ENCODE measurements around the gene DUSP22. TPM values are rescaled to one million over a fixed set of nuclear protein-coding genes. Genes with fewer than 3 reads are reported as not detected.

Gene DUSP22
- total and polyA plus RNA-seq, 2 of the 8 experiments (the other 6 are each of a cell fraction or from before 2014, with no cell fraction given): 15.5 to 32.4 TPM

GRCh38 chr6:378090-378957, 86.0 kb downstream of the DUSP22 start:
- DNase-seq (ENCODE audit: low read depth in 1 of 2, low spot score in 2 of 2) (no peak), FAIRE-seq (no peak)
- ChIA-PET CTCF (ENCODE audit: partially characterized antibody) (interaction anchor here (2.3 kb wide), 1 partner anchor 188 kb away, joined by 8 read pairs; no protein-coding TSS in a partner anchor), POLR2A (ENCODE audit: partially characterized antibody) (no interaction called here)
- no peak overlapping the region for H2BK20ac ChIP-seq (ENCODE audit: low read length)
- H4K5ac ChIP-seq (ENCODE audit: insufficient read length, low read depth, low read length): no peak overlapping the region
- H3K18ac ChIP-seq (ENCODE audit: extremely low read depth, low read length): no peak overlapping the region
- no peaks in the 10 kb centered on the region for H3K23me2 ChIP-seq (ENCODE audit: low read depth, low read length)
- peaks cover 0 to 6% (median 0%) of the 10 kb centered on the region in 4 experiments; a peak in 2 of 7 replicates for H3K4me1 ChIP-seq (replicated peaks in 1 of 4; ENCODE audit: control insufficient read depth in 3 of 4, insufficient read depth in 4 of 4, low read length in 3 of 4)
- H4K8ac ChIP-seq (ENCODE audit: extremely low read depth, insufficient read depth, low read length): no peak overlapping the region
- no peak overlapping the region for H2AK5ac ChIP-seq (ENCODE audit: low read depth, low read length)
- no peak overlapping the region for H3K9ac ChIP-seq (replicated peaks in 1 of 4; ENCODE audit: extremely low read depth in 1 of 4, low read depth in 3 of 4, low read length in 3 of 4)
- WGBS, 2 experiments (ENCODE audit: extremely low coverage in 1 of 2, insufficient coverage in 1 of 2, insufficient read length in 1 of 2, insufficient replicate concordance in 2 of 2, low coverage in 1 of 2, low lambda C conversion rate in 2 of 2, missing lambda C conversion rate in 1 of 2): 88% methylated on average over 24 of the region's 24 CpGs; no CpG with 5 or more reads in 1 of the 2 experiments
- no peak overlapping the region for H3K4me3 ChIP-seq (ENCODE audit: extremely low read depth in 1 of 4, insufficient read depth in 2 of 4, low read depth in 3 of 4, low read length in 4 of 4)
- H2AFZ ChIP-seq (ENCODE audit: low read length): no peak overlapping the region
- H3K79me2 ChIP-seq (ENCODE audit: control insufficient read depth in 1 of 2, insufficient read depth in 2 of 2, low read length in 2 of 2): no peaks in the 10 kb centered on the region
- no peak overlapping the region for H3K23ac ChIP-seq (ENCODE audit: insufficient read length)
- H2BK5ac ChIP-seq (ENCODE audit: low read depth, low read length): no peak overlapping the region
- H3K27ac ChIP-seq (ENCODE audit: low read depth, low read length): no peak overlapping the region
- H3K27me3 ChIP-seq (replicated peaks in 1 of 4; ENCODE audit: control insufficient read depth in 3 of 4, extremely low read depth in 1 of 4, insufficient read depth in 3 of 4, low read length in 3 of 4): no peaks in the 10 kb centered on the region; a peak in 2 of 7 replicates
- peaks cover 39 to 60% of the 10 kb centered on the region in 2 experiments; a peak in 3 of 4 replicates for H3K9me3 ChIP-seq (ENCODE audit: insufficient read depth in 2 of 2, low read depth in 1 of 2, low read length in 1 of 2)
- no peak overlapping the region for H3K4me2 ChIP-seq (ENCODE audit: insufficient read depth in 1 of 2, low read depth in 2 of 2, low read length in 2 of 2)
- H3K14ac ChIP-seq (ENCODE audit: insufficient read length): no peak overlapping the region
- no peak overlapping the region for H3K4ac ChIP-seq (replicated peaks; ENCODE audit: insufficient read length, low read depth, low read length)
- H3K56ac ChIP-seq (replicated peaks; ENCODE audit: insufficient read length, low read depth, low read length): no peak overlapping the region
- no peaks in the 10 kb centered on the region for H3K36me3 ChIP-seq (ENCODE audit: control insufficient read depth in 2 of 4, insufficient read depth in 4 of 4, low read length in 3 of 4)
- H4K91ac ChIP-seq (replicated peaks; ENCODE audit: insufficient read length, low read length): no peak overlapping the region
- no peak overlapping the region for H2BK12ac ChIP-seq (ENCODE audit: low read depth, low read length)
- no peaks in the 10 kb centered on the region for H4K20me1 ChIP-seq (replicated peaks in 1 of 2; ENCODE audit: control insufficient read depth in 1 of 2, insufficient read depth in 2 of 2, low read length in 2 of 2)
- no peak overlapping the region for H2BK15ac ChIP-seq (ENCODE audit: low read length)
- H2BK120ac ChIP-seq (replicated peaks; ENCODE audit: low read depth, low read length): no peak overlapping the region
- H3K79me1 ChIP-seq (ENCODE audit: low read depth, low read length): no peaks in the 10 kb centered on the region
- TF ChIP-seq EZH2 (IDR thresholded peaks at IDR 0.05; ENCODE audit: low read depth, low read length, severe bottlenecking): no peak
- TF ChIP-seq CTBP2 (IDR thresholded peaks at IDR 0.05; ENCODE audit: borderline replicate concordance, insufficient read depth, insufficient read length, low read length): no peak
- TF ChIP-seq SIRT6 (IDR thresholded peaks at IDR 0.05; ENCODE audit: low read length): no peak
- no peak for TF ChIP-seq CTCF (IDR thresholded peaks at IDR 0.05; ENCODE audit: control extremely low read depth in 1 of 3, insufficient read depth in 1 of 3, low read depth in 1 of 3, low read length in 3 of 3)
- TF ChIP-seq CREB1 (IDR thresholded peaks at IDR 0.05): no peak
- no peak for TF ChIP-seq RBBP5 (IDR thresholded peaks at IDR 0.05; ENCODE audit: borderline replicate concordance, low read depth, low read length)
- no peak for TF ChIP-seq POLR2A (IDR thresholded peaks at IDR 0.05; ENCODE audit: control extremely low read depth in 1 of 2, low read depth in 2 of 2, low read length in 2 of 2)
